A673 (cell line): ENCODE measurements around the gene SLC19A1. TPM values are rescaled to one million over a fixed set of nuclear protein-coding genes. Genes with fewer than 3 reads are reported as not detected.

ENCODE experiments used
- BruUV-seq: library from RNA; stranded (reverse); fragments of 400-500 nt; replicated peaks from 2 replicates; lab custom pipeline; 2021; lab: Mats Ljungman, UMichigan
- CTCF ChIA-PET: fragments of 300-600 bp; sonication (Branson Sonifier 250); formaldehyde crosslinking; loops from one replicate; lab custom pipeline; 2022; ENCODE audit warnings: antibody characterized with exemption; lab: Charles Lee
- POLR2A ChIA-PET: fragments of 300-600 bp; sonication (Branson Sonifier 250); formaldehyde crosslinking; loops from one replicate; lab custom pipeline; 2022; ENCODE audit warnings: antibody characterized with exemption; ENCODE audit not compliant: low non-redundant PET; lab: Charles Lee
- DNase-seq: peaks from one replicate; pipeline ENCODE4 v3.0.0-alpha.2; 2015; ENCODE audit warnings: low spot score
- H3K27ac ChIP-seq: fragments of 200-600 bp; sonication (generic); 2 replicates; pipeline ENCODE4 v1.5.1; 2016; ENCODE audit warnings: mixed run types, low read depth, mild to moderate bottlenecking, mixed read lengths, antibody characterized with exemption, low read length; ENCODE audit not compliant: poor library complexity, severe bottlenecking
- H3K27me3 ChIP-seq: fragments of 200-600 bp; sonication (generic); replicated peaks from 2 replicates; pipeline ENCODE4 v1.6.1; 2017; ENCODE audit warnings: mixed run types, low read depth, mild to moderate bottlenecking, mixed read lengths, antibody characterized with exemption, low read length; ENCODE audit not compliant: insufficient read depth, poor library complexity
- H3K36me3 ChIP-seq: fragments of 200-600 bp; sonication (generic); 2 replicates; pipeline ENCODE4 v1.6.1; 2016; ENCODE audit warnings: mixed run types, mild to moderate bottlenecking, mixed read lengths, antibody characterized with exemption, low read length; ENCODE audit not compliant: insufficient read depth, poor library complexity, severe bottlenecking
- H3K4me1 ChIP-seq: fragments of 200-600 bp; sonication (generic); 2 replicates; pipeline ENCODE4 v1.6.1; 2017; ENCODE audit warnings: mixed run types, mild to moderate bottlenecking, mixed read lengths, antibody characterized with exemption, low read length; ENCODE audit not compliant: insufficient read depth, poor library complexity, severe bottlenecking
- H3K4me3 ChIP-seq: fragments of 200-600 bp; sonication (generic); 2 replicates; pipeline ENCODE4 v1.5.1; 2016; ENCODE audit warnings: low read depth, mixed run types, mild to moderate bottlenecking, mixed read lengths, low read length; ENCODE audit not compliant: poor library complexity, severe bottlenecking
- H3K9me3 ChIP-seq: fragments of 200-600 bp; sonication (generic); 2 replicates; pipeline ENCODE4 v1.6.1; 2016; ENCODE audit warnings: mixed run types, low read depth, mild to moderate bottlenecking, mixed read lengths, antibody characterized with exemption, low read length; ENCODE audit not compliant: poor library complexity, severe bottlenecking
- EZH2 ChIP-seq: fragments of 200-600 bp; sonication (generic); IDR thresholded peaks from 2 replicates; pipeline ENCODE4 v1.6.1; 2017; ENCODE audit warnings: borderline replicate concordance, low read depth, mild to moderate bottlenecking, mixed read lengths, antibody characterized with exemption, low read length; ENCODE audit not compliant: poor library complexity, severe bottlenecking
- intact Hi-C: fragments of 100-400 bp; cut with micrococcal nuclease; formaldehyde crosslinking; loops from one replicate; pipeline ENCODE4 v1.10.0; 2022; ENCODE audit not compliant: unreplicated experiment
- total RNA-seq: library from RNA; stranded (reverse); gene quantifications from 2 replicates; pipeline ENCODE4 v1.2.3, GENCODE V29; 2021
- TF ChIP-seq, protein P1 (sequence below): fragments of 300-800, 200-600 bp; sonication (generic); conservative IDR thresholded peaks from 2 replicates; pipeline ENCODE4 v1.5.1; 2017; ENCODE audit warnings: low read depth, mild to moderate bottlenecking, antibody characterized with exemption, low read length, moderate library complexity, mixed read lengths

SLC19A1 gene
- total RNA-seq, 1 experiment from 2014 or later, result 72.1 TPM

DNA sequence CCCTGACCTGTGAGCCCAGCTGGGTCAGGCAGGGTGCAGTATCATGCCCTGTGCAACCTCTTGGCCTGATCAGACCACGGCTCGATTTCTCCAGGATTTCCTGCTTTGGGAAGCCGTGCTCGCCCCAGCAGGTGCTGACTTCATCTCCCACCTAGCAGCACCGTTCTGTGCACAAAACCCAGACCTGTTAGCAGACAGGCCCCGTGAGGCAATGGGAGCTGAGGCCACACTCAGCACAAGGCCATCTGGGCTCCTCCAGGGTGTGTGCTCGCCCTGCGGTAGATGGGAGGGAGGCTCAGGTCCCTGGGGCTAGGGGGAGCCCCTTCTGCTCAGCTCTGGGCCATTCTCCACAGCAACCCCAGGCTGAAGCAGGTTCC lies 29.6 kb downstream of the SLC19A1 start:
- no peak for TF ChIP-seq EZH2
- TF ChIP-seq, protein P1, sequence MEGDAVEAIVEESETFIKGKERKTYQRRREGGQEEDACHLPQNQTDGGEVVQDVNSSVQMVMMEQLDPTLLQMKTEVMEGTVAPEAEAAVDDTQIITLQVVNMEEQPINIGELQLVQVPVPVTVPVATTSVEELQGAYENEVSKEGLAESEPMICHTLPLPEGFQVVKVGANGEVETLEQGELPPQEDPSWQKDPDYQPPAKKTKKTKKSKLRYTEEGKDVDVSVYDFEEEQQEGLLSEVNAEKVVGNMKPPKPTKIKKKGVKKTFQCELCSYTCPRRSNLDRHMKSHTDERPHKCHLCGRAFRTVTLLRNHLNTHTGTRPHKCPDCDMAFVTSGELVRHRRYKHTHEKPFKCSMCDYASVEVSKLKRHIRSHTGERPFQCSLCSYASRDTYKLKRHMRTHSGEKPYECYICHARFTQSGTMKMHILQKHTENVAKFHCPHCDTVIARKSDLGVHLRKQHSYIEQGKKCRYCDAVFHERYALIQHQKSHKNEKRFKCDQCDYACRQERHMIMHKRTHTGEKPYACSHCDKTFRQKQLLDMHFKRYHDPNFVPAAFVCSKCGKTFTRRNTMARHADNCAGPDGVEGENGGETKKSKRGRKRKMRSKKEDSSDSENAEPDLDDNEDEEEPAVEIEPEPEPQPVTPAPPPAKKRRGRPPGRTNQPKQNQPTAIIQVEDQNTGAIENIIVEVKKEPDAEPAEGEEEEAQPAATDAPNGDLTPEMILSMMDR, result no peak
- H3K36me3 ChIP-seq, result peaks cover 16% of the 10 kb centered on the region
- H3K9me3 ChIP-seq, result no peaks in the 10 kb centered on the region
- intact Hi-C loops, result no loop called here
- no TSS peak for BruUV-seq
- H3K27me3 ChIP-seq, result no peaks in the 10 kb centered on the region
- CTCF ChIA-PET, result no interaction called here
- POLR2A ChIA-PET, result no interaction called here
- H3K4me3 ChIP-seq, result no peak overlapping the region
- no peak overlapping the region for H3K27ac ChIP-seq
- DNase-seq, result no peak
- H3K4me1 ChIP-seq, result no peaks in the 10 kb centered on the region

DNA sequence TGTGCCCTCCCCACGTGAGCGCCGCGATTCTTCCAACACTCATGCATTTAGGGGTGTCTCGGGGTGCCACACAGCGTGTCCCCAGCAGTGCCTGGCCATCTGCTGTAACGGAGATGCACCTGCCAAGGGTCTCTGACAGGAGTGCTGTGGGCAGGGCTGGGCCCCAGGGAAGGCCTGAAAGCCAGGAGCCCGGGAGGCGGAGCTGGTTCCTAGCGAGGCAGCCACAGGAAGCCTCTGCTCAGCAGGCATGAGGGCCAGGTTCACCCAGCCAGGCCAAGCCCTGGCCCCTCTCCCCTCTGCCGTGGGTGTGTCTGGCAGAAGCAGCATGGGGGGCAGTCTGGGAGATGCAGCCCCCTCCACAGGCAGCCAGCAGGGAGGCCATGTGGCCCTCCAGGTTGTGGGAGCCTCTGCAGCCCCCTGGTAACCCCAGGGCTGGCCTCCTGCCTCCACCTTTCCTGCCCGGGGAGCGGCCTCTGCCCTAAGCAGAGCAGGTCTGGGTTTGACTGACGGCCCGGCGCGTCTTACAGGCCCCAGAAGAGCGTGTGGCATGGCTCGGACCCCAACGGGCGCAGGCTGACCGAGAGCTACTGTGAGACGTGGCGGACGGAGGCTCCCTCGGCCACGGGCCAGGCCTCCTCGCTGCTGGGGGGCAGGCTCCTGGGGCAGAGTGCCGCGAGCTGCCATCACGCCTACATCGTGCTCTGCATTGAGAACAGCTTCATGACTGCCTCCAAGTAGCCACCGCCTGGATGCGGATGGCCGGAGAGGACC lies 30.4 kb downstream of the SLC19A1 start:
- no peak for TF ChIP-seq EZH2
- TF ChIP-seq, protein P1, result no peak
- H3K4me1 ChIP-seq, result no peaks in the 10 kb centered on the region
- H3K4me3 ChIP-seq, result no peak overlapping the region
- DNase-seq, result no peak
- POLR2A ChIA-PET, result no interaction called here
- H3K9me3 ChIP-seq, result no peaks in the 10 kb centered on the region
- BruUV-seq, result no TSS peak
- no peaks in the 10 kb centered on the region for H3K27me3 ChIP-seq
- intact Hi-C loops, result no loop called here
- peaks cover 11% of the 10 kb centered on the region for H3K36me3 ChIP-seq
- H3K27ac ChIP-seq, result no peak overlapping the region
- CTCF ChIA-PET, result no interaction called here

DNA sequence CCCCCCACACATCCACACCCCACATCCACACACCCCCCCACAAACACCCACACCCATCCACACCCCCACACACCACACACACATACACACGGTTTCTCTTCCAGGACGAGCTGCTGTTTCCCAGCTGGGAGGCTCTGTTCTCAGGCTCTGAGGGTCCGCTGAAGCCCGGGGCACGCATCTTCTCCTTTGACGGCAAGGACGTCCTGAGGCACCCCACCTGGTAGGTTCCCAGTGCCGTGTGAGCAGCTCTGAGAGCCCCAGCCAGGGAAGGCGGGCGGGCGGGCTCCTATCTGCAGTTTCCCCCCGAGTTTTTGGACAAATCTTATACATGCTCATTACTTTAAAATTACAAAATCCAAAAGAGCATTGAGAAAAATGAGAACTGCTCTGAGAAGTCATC lies 31.2 kb downstream of the SLC19A1 start:
- BruUV-seq, result no TSS peak
- Histone ChIP-seq H3K27ac (peak overlapping the region; percentile 30), H3K9me3 (no peaks in the 10 kb centered on the region), H3K36me3 (peaks cover 11% of the 10 kb centered on the region), H3K4me3 (no peak overlapping the region), H3K4me1 (no peaks in the 10 kb centered on the region), H3K27me3 (no peaks in the 10 kb centered on the region)
- POLR2A ChIA-PET, result no interaction called here
- CTCF ChIA-PET, result no interaction called here
- no peak for DNase-seq
- intact Hi-C loops, result no loop called here
- no peak for TF ChIP-seq EZH2
- TF ChIP-seq, protein P1, result no peak
